HG03139 (cell line): ENCODE results near the gene MYO15A.

Experiments
- ATAC-seq: cut with Tn5 transposase; IDR thresholded peaks from one replicate; pipeline ENCODE4 v1.9.1; 2021; ENCODE audit not compliant: unreplicated experiment

The MYO15A gene

DNA sequence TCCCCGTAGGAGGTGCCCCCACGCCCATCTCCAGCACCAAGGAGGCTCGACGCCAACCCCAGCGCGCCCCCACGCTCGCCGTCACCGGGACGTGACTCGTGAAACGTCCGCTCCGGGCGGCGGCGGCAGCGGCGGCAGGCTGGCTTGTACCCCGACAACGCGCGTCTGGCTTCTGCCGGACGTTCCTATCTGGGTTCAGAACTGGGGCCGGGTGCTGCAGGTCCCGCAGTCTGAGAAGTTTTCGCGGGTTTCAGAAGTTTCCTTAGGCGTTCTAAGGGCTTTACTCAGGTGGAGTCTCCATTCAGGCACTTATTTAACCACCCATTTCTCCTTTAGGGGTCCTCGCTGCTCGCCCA, 74.4 kb downstream of the MYO15A start:
- ATAC-seq, result peak; percentile 22

DNA sequence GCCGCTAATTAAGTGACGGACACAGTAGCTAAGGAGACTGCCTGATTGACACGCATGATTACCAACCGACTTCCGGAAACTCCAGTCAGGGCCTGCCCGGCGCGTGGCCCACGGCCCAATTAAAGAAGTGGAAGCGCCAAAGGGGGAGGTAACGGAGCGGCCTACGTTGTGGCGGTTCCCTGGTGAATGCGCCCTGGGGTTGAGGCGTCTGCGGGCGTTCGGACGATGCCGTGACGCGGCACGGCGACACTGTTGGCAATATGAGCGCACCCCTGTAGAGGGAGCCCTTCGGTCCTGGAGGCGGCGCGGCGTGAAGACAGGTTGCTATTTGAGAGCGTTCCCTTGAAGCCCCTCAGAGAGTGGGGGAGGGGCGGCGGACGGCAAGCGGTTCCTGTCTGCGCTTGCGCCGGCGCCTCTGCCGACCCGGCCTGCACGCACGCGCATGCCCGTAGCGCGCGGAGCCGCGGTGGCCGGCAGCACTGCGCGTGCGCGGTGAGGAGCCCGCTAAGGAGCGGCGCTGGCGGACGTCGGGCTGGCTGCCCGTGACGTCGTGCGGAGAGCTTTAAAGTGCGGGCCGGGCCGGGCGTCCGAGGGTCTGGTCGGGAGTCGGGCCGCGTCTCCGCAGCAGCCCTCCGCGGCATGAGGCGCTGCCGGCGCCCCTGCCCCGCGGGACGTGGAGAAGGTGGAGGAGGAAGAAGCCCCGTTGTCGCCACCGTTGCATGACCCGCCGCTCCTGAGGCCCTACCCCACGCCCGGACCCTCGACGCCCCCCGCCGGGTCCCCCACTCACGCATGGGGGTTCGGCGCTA, 75.0 kb downstream of the MYO15A start, which contains the start of gene ALKBH5:
ALKBH5 (plus strand) TSS at position 495 of the 809 bp plus-strand sequence. CDS start 416 bp downstream, outside the sequence.
- peak; percentile 76 for ATAC-seq

DNA sequence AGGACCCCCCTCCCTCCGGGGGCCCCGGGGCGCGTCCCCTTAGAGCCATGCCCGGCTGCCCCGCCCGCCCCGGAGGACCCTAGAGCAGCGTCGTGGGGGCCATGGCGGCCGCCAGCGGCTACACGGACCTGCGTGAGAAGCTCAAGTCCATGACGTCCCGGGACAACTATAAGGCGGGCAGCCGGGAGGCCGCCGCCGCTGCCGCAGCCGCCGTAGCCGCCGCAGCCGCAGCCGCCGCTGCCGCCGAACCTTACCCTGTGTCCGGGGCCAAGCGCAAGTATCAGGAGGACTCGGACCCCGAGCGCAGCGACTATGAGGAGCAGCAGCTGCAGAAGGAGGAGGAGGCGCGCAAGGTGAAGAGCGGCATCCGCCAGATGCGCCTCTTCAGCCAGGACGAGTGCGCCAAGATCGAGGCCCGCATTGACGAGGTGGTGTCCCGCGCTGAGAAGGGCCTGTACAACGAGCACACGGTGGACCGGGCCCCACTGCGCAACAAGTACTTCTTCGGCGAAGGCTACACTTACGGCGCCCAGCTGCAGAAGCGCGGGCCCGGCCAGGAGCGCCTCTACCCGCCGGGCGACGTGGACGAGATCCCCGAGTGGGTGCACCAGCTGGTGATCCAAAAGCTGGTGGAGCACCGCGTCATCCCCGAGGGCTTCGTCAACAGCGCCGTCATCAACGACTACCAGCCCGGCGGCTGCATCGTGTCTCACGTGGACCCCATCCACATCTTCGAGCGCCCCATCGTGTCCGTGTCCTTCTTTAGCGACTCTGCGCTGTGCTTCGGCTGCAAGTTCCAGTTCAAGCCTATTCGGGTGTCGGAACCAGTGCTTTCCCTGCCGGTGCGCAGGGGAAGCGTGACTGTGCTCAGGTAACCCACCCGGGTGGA, 75.8 kb downstream of the MYO15A start:
- no peak for ATAC-seq

DNA sequence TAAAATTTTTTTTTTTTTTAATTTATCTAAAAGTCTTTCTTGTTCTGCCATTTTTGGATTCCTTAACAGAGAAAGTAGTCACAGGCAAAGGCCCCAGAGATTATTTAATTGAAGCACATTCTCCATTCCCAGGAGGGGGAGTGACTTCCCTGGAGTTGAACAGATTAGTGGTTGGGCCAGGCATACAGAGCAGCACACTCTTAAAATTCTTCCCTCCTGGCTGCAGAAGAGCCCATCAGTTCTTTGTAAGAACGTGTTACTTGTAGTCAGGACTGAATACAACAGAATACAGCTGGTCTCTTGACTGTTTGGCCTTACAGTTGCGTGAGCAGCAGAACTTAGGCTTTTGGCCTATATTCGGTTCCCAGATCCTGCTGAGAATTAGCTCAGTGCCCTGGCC, 76.8 kb downstream of the MYO15A start:
- no peak for ATAC-seq

DNA sequence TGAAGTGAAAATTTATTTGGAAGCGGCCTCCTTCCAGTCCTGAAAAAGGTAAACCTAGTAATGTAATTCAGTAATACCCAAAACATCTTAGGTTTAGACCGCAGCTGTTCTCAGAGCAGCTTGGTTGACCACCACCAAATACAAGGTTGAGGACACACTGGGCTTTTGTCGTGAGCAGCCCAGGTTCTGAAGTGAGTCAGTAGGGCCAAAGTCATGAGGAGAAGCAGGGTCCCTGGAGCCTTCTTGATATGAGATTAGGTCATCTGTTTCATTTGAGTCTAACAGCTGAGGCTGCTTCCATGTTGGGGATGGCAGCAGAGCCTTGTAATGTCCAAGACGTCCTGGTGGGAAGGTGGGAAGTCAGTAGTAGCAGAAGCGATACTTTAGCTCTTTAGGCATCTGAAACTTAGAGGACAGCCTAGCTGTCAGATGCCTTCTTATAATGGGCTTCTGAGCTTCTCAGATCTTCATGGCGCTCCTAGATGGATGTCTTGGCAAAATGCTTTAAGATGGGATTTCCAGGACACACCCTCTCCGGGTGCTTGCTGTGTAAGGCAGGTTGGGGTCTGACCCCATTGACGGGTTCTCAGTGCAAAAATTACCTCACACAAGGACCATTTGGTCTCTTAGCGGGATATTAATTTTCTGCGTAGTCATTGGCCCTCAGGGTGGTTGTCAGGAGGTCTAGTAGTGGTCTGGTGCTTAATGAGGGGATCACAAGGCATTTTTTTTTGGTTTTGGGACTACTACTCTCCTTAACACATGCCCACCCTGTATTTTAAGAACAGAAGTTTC, 77.5 kb downstream of the MYO15A start:
- ATAC-seq, result no peak

DNA sequence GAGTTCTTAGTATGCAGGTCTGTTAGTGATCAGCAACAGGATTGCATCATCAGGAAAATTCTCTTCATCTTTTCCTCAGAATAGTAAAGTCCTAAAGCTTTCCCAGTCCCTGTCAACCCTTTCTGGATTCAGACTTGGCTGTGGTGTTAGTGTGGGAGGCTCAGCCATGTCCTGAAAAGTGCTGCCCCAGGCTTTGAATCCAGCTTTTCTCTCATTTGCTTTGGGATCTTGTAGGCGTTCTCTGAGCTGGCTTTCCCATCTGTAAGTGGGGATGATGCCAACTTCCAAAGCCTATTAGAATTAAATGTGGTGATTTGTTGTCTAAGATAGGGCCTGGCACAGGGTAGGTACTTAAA, 78.0 kb downstream of the MYO15A start:
- no peak for ATAC-seq

DNA sequence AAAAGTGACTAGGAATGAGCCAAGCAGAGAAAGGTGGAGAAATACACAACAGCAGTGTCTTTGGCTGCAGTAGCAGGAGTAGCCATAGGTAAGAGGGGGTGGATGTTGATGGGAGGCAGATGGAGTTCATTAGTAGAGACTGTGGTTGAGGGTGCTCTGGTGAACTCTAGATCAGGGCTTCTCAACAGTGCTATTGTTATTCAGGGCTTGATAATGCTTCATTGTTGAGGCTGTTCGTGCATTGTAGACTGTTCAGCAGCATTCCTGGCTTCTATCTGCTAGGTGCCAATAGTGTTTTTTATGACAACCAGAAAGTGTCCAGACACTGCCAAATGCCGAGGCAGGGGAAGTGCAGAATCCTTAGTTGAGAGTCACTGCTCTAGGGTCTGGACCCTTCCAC, 78.7 kb downstream of the MYO15A start:
- ATAC-seq, result no peak

DNA sequence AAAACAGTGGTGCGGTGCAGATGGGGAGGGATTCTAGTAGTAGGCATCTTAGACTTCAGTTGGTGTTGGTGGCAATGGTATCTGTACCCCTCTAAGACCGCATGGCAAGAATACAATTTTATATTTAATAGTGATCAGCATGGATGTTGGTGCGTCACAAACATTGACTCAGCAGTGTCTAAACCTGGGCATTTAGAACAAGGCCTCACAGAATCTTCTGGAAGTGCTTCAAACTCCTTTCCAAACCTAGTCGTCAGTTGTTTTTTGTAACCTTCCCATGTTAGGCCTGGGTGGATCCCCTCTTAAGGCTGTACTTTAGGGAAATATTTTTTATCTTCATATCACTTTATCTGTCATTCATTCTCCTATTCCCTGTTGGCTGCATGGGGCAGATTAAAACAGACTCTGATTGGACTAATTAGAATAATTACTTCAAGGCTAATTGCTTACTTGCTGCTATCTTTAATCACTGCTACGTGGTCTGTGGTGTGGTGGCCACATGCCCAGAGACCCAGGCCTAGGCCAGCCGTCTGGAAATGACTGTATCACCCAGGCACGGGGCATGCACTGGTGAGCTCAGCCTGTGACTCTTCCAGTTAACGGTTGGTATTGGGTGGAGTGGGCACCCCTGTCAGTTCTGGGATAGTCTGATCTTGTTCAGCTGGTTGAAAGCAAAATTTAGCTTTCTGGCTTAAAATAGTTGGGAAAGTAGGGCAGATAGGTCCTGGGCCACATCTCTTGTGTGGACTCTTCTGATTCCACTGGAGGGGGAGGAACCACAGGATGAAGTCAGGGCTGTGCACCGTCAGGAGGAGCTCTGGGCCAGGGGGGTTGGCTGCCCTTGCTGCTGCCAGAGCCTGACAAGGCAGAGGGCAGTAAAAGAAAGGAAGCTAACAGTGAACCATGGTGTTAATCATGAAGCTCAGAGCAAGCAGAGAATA, 79.5 kb downstream of the MYO15A start:
- no peak for ATAC-seq

DNA sequence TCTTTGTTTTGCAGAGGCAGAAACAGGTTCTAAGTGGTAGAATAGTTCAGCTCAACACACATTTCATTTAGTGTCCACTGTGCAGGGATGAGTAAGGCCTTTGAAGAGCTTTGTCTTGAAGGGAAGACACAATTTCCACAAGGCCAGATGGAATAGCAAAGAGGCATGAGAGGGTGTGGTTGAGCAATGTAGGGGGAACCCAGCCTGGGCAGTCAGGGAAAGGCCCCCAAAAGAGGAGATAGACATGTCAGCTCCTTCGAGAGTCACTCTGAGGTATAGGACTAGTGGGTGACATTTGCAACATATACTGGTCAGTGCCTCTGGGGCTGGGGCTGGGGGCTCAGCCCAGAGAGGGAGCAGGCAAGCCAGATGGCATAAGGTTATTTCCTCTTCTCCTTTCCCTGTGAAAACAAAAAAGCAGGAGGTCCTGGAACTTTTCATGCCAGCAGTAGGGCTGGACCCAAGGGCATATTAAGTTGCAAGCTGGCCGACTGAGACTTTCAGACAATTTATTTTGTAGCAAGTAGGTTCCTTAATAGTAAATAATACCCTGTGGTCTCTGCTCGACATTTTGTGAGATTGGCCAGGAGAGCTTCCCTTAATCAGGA, 82.2 kb downstream of the MYO15A start:
- ATAC-seq, result no peak

DNA sequence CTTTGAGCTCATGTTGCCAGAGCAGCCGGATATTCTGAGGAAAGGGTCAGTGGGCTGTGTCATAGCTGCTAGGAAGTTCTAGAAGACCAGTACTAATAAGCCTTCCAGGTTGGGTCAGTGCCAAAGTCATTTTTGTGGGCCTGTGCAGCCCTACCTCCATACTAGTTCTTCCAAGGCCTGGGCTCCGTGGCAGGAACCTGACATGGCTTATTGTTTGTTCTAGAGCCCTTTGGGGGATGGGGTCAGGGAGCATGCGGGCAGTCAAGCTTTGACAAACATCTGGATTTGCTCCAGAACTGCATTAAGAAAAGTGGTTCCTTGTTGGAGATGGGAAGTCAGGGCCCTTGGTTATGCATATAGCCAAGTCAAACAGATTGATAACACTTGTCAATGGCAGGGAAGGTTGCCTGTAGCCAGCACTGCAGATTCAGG, 82.7 kb downstream of the MYO15A start:
- no peak for ATAC-seq

DNA sequence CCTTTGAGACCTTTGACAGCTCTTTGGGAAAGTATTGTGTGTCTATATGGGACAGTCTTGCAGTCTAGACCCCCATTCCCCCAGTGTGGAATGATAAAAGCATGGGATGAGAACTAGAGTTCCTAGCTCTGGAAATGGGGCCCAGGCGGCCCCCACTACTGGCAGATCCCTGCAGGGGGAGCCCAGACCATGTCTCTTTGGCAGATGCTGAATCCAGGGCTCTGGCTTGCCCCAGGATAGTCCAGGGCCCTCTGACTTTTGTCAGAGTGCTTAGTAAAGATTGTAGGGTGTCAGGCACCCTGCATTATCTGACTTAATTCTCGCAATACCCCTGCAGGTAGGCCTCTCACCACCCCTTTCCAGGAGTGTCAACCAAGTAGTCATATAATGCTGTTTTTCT, 83.4 kb downstream of the MYO15A start:
- no peak for ATAC-seq

DNA sequence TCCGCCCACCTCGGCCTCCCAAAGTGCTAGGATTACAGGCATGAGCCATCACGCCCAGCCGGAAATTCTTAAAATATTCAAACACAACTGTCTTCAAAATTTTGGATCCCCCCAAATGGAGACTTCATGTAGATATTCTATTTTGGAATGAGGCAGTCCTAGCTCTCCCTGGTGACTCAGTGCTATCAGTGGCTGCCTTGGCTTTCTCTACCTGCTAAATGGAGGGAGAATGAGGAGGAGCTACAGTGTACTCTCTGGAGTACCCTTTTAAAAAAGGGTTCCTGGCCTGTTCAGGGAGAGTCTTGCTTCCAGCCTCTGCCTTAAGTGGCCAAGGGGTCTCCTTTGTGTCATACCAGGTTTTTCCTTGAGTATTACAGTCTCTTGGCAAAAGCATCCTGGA, 85.8 kb downstream of the MYO15A start:
- no peak for ATAC-seq

DNA sequence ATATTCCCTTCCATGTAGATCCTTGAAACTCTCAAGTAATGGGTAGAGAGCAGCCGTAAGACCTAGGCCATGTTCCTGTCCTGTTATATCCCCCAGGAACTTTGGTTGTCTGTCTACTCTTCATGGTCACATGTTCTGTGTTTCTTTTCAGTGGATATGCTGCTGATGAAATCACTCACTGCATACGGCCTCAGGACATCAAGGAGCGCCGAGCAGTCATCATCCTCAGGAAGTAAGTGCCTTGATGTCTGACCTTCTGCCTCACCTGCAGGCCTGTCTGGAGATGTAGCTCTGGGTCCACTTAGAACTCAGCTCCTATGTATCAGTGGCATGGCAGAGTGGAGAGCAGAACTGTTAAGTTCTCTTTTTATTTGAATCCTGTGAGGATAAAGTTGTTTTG, 86.2 kb downstream of the MYO15A start:
- ATAC-seq, result no peak

DNA sequence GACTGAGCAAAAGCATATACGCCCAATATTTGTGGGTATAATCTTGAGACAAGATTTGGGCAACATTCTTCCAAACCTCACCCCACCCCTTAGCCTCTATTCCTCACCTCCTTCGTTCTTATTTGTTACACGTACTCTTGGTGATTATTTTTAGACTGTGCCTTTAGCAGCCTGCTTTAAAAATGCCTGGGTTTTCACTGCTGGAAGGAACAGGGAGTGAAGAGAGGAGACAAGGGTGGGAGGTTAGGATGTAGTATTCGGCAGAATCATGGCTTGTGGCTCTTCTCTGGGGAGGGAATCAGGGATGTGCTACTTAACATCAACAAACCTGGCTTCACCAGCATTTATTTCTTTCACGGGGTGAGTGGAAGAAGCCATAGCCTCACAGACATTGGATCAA, 86.7 kb downstream of the MYO15A start:
- no peak for ATAC-seq

DNA sequence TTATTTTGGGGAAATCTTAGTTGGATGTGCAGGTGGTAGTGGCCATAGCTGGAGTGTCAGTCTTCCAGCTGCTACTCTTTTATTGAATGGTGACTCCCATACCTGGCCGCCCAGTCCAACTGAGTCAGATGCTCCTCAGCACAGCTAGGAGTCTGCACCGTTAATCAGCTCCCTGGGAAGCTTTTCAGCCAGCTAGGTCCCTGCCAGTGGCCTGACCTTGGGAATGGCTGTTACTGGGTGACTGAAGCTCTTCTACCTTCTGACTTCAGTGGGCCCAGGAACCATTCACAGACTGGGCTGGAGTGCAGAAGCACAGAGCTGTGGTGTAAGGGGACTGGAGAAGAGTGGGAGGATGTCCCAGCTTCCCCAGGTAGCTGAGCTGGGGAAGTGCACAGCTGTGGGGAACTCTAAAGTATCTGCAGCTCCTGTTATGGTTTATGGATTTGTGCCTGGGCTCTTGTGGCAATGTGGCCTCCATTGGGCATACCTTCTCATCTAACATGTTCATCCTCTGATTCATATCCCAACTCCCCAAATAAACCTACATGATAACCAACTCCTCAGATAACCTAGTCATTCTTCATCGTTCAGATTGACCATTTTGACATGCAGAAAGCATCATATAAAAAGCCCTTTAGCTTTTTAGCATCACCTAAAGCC, 89.1 kb downstream of the MYO15A start:
- ATAC-seq, result no peak

DNA sequence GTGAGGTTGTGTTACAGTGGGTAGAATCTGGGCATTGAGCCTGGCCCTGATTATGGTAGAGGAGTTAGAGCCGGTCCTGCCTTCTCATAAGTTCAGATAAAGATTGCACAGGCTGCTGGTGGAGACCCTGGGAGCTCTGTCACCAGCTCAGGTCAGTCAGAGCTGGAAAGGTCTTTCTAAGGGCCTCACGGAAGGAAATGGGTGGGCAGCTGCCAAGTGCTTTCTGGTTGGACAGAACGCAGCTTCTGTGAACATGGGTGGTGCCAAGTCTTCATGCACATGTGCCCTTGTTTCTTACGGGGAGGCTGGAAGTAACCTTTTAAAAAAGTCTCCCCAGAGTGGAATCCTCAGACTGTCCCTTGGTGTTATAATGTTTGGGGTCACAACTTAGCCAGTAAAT, 90.0 kb downstream of the MYO15A start:
- ATAC-seq, result no peak

DNA sequence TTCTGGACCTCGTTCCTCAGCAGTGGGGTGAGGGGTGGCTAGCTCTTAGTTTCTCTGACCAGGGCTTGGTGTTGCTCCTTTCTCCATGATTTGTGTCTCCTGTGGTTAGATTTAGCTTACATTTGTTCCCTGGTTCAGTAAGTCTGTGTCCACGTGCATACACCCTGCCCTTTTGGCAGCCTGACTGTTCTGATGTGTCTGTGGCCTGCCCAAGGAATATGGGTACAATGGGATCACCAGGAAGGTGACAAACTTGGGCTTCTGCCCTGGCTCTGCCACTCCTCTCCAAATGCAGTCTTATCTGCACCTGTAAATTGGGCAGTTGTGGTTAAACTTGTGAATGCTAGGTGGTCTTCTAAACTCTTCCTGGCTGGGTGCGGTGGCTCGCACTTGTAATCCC, 92.6 kb downstream of the MYO15A start:
- no peak for ATAC-seq

DNA sequence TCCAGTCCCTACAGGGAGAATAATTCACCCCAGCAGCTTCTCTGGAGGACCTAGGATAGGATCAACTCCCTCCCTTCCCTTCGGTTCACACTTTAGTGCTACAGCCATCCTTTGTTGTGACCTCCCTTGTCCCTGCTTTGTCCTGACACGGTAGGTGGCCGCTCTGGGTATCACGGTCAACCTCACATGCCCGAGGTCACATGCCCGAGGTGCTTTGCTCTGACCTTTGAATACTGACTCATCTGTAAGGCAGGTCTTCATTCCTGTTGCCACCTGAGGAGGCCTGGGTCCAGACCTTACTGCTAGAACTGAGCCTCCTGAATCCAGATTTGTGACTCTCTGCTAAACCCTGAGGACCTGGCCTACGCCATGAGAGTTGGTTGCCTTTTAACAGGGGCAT, 94.8 kb downstream of the MYO15A start:
- no peak for ATAC-seq

DNA sequence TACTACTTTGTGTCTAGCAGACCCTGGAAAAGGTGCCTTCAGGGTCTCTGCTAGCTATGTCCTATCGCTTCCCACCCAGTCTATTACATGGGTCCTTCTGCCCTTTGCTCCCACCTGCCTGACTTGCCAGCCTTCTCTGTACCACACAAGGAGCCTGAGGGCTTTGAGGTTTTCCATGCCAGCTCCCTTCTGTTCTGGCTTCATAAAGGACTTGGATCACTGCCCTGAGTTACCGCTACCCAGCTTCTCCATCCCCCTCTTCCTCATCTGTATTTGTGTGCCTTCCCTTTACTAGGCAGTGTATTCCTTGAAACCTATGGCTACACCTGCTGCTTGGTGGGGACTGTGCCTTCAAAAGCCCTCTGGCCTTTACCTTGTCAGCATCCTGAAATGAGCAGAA, 97.3 kb downstream of the MYO15A start:
- no peak for ATAC-seq
